GM12865 (cell line): ENCODE measurements around the gene TMEM237.
A peak's percentile ranks its signal among the peaks of the same experiment; 100 is the strongest.
"Not testable (repeated sequence)": the region's sequence is repeated elsewhere in the genome, so short reads cannot be mapped to it uniquely, and the experiment has no call there.

ENCODE experiments used
- DNase-seq: peaks from one replicate; pipeline ENCODE4 v3.0.0; 2010; ENCODE audit warnings: low read depth
- H3K4me3 ChIP-seq: 2 replicates; pipeline ENCODE4 v1.5.1; 2011; ENCODE audit warnings: mild to moderate bottlenecking, low read depth, low read length, control low read depth
- CTCF ChIP-seq: IDR thresholded peaks from 2 replicates; pipeline ENCODE4 v1.5.1; 2011; ENCODE audit warnings: low read length, control low read depth, low read depth, inconsistent platforms; ENCODE audit not compliant: insufficient read depth; ENCODE audit errors: missing control alignments

TMEM237 gene

DNA sequence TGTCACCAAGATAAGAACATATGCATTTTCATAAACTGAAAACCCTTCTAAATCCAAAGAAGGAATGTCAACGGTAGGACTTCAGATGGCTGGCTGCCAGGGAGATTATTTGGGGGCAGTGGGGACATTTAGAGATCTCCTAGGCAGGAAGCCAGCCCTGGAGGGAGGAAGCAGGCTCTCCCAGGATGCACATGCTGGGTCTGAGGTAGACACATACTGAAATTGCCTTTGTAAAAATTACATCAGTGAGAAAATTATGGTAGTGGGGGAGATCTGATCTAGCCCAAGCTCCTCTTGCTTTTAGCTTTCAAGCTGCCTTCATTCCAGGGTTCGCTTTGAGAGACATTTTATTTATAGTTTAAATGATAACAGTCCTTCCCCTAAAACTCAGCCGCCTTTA, 31.0 kb upstream of the TMEM237 start:
- TF ChIP-seq CTCF: no peak
- H3K4me3 ChIP-seq: no peak overlapping the region
- peak; percentile 21 for DNase-seq

GRCh38 chr2:201673546-201673945, 30.2 kb upstream of the TMEM237 start:
- TF ChIP-seq CTCF: no peak
- no peak for DNase-seq
- H3K4me3 ChIP-seq: no peak overlapping the region

DNA sequence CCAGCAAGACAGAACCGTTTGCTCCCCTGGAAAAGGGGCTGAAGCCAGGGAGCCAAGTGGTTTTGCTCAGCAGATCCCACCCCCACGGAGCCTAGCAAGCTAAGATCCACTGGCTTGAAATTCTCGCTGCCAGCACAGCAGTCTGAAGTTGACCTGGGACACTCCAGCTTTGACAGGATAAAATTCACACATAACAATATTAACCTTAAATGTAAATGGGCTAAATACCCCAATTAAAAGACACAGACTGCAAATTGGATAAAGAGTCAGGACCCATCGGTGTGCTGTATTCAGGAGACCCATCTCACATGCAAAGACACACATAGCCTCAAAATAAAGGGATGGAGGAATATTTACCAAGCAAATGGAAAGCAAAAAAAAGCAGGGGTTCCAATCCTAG, 27.9 kb upstream of the TMEM237 start:
- DNase-seq, H3K4me3 ChIP-seq: not testable (repeated sequence)

DNA sequence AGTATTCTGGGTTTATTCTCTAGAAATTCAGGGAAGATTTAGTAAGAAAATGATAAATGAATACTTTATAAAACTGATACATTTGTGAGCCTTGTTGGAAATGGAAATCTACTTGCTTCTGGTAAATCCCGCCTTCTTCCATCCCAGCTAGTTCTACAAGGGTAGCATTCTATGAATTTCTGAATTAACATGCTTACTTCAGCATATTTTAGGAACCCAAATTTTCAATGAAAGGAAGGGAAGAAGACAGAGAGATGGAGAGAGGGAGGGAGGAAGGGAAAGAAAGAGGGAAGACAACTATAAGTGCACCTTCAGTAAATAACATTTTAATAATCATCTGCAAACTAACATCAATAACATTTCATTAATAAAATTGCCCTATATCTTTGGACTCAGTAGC, 26.6 kb upstream of the TMEM237 start:
- no peak overlapping the region for H3K4me3 ChIP-seq
- no peak for TF ChIP-seq CTCF
- DNase-seq: no peak

DNA sequence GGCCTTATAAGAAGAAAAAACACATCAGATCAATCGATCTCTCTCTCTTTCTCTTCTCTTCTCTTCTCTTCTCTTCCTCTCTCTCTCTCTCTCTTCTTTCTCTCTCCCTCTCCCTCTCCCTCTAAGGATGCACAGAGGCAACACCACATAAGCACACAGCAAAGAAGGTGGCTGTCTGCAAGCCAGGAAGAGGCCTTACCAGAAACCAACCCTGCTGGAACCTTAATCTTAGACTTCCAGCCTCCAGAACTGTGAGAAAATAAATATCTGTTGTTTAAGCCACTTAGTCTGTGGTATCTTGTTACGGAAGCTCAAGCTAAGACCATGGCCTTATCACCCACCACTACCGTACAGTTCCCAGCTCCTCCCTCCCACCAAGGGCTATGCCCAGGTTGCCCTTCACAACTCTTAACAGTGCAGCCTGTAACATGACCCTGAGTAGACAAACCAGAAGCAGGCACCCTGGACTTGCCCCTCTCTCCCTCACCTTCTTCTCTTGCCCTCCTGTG, 25.2 kb upstream of the TMEM237 start:
- no peak for DNase-seq
- H3K4me3 ChIP-seq: no peak overlapping the region
- no peak for TF ChIP-seq CTCF

DNA sequence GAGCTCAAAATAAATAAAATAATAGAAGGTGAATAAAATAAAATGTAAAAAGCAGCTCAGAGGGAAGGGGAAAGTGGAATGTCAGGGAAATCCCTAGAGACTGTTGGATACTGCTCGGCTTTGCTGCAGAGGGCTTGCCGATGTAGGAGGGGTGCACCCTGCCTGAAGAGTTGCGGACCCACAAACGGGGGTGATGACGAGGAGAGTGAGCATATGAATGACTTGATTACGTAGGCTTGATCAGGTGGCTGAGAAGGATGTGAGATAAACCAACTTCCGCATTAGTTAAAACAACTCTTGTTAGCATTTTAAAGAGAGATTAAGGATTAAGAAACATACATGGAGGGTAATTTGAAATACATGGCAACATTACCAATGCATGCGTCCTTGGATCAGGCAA, 21.0 kb upstream of the TMEM237 start:
- H3K4me3 ChIP-seq: no peak overlapping the region
- no peak for DNase-seq
- no peak for TF ChIP-seq CTCF

DNA sequence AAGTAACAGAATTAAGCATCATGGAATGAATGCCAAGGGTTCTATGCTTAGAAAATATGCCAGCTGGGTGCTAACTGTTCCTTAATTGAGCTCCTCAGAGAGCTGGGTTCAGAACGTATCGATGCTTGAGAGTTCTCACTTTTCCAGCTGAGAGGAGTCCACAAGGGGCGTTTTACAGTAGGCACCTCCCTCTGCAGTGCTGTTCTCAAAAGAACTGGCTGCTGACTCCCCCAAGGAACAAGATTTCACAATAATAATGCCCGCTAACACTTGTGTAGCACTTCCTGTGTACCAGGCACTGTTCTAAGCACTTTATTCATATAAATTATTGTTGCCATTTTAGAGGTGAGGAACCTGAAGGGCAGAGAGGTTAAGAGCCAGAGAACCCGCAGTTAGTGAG, 18.1 kb upstream of the TMEM237 start:
- H3K4me3 ChIP-seq: no peak overlapping the region
- no peak for DNase-seq
- TF ChIP-seq CTCF: no peak
